Stomach (tissue), 4 donors: ENCODE measurements around the gene TMCO6.

Source experiments
- EP300 ChIP-seq: sonication (generic); formaldehyde crosslinking; IDR thresholded peaks from one replicate; pipeline ENCODE4 v1.6.1; 2017; ENCODE audit warnings: antibody characterized with exemption
- POLR2A ChIP-seq, 4 donors: fragments of 450-650 bp; IDR thresholded peaks; one replicate each; pipeline ENCODE4 v1.6.1; 2016; ENCODE audit warnings: antibody characterized with exemption in 4 of 4, control low read depth in 2 of 4, mild to moderate bottlenecking in 1 of 4, moderate library complexity in 1 of 4
- TF ChIP-seq, protein P1 (sequence below), 7 experiments: fragments of 450-650 bp in 4 of 7; fragments of 200-600 bp in 3 of 7; sonication (generic) in 3 of 7; IDR thresholded peaks; one replicate each; pipeline ENCODE4 v1.5.1; 2016 to 2019; ENCODE audit warnings: antibody characterized with exemption in 7 of 7, control low read depth in 2 of 7, mild to moderate bottlenecking in 1 of 7

DNA sequence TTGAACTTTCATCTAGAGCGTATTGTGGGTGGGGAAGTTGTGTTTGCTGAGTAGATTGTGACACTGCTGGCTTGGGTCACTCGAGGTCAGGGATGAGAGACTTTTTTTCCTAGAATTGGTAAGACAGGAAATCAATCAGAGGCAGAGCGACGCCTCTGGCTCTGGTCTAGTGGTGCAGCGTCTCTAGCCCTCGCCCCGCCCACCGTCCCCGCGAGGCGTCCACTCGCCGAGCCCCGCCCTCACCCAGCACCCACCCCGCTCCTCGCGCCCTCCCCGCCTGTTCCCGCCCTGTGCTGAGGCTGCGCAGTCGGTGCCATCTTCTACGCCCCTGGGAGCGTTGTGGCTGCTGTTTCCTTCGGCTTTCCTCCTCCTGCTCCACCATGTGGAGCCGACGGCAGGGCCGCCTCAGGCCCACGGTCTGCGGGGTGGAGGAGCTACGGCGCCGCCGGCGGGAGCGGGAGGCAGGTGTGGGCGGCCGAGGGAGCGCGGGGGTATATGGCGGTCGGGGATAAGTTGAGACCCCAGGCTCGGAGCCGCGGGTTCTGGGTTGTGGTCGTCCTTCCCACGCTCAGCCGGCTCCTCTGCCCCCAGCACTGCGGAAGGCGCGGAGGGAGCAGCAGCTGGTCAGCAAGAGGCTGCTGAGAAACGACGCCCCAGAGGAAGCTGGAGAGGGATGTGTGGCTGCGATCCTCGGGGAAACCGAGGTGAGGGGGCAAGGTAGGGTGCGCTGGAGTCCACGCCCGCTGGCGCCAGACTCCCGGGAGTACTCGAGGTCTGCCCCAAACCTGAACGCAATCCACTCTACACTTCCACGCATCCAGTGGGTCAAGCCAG is at the start of gene TMCO6:
- TF ChIP-seq, protein P1, sequence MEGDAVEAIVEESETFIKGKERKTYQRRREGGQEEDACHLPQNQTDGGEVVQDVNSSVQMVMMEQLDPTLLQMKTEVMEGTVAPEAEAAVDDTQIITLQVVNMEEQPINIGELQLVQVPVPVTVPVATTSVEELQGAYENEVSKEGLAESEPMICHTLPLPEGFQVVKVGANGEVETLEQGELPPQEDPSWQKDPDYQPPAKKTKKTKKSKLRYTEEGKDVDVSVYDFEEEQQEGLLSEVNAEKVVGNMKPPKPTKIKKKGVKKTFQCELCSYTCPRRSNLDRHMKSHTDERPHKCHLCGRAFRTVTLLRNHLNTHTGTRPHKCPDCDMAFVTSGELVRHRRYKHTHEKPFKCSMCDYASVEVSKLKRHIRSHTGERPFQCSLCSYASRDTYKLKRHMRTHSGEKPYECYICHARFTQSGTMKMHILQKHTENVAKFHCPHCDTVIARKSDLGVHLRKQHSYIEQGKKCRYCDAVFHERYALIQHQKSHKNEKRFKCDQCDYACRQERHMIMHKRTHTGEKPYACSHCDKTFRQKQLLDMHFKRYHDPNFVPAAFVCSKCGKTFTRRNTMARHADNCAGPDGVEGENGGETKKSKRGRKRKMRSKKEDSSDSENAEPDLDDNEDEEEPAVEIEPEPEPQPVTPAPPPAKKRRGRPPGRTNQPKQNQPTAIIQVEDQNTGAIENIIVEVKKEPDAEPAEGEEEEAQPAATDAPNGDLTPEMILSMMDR (IDR thresholded peaks at IDR 0.05) = peak in 5 of 7 experiments; percentile 45 to 79 (median 65)
- TF ChIP-seq EP300 (no peak), POLR2A (IDR thresholded peaks at IDR 0.05) (no peak)
